B cell (primary cell): ENCODE measurements around the gene MT1X. TPM values are rescaled to one million over a fixed set of nuclear protein-coding genes. Genes with fewer than 3 reads are reported as not detected.
A peak's percentile ranks its signal among the peaks of the same experiment; 100 is the strongest.

Source experiments
- ATAC-seq: fragments of 200-7000 bp; cut with Tn5 transposase; one replicate; pipeline ENCODE4 v1.10.0; 2021; ENCODE audit warnings: low read depth, mild to moderate bottlenecking, moderate number of reproducible peaks, moderate library complexity
- CTCF ChIA-PET: fragments of 350-600 bp; sonication (Branson Sonifier 250); formaldehyde crosslinking; loops from one replicate; lab custom pipeline; 2021; ENCODE audit warnings: antibody characterized with exemption, inconsistent platforms; lab: Charles Lee
- POLR2A ChIA-PET: fragments of 350-600 bp; sonication (Branson Sonifier 250); formaldehyde crosslinking; loops from one replicate; lab custom pipeline; 2021; ENCODE audit warnings: antibody characterized with exemption; lab: Charles Lee
- DNase-seq: peaks from one replicate; pipeline ENCODE4 v3.0.0; 2013
- H2AFZ ChIP-seq: 2 replicates; pipeline ENCODE4 v1.6.1; 2012; ENCODE audit warnings: mild to moderate bottlenecking, low read depth, low read length; ENCODE audit not compliant: insufficient read depth, poor library complexity, severe bottlenecking
- H3K27ac ChIP-seq, 2 donors: 1 replicate in 1 of 2; 2 replicates in 1 of 2; pipeline ENCODE4 v1.5.1; 2012 to 2013; ENCODE audit warnings: low read length in 2 of 2, mild to moderate bottlenecking in 2 of 2, moderate library complexity in 1 of 2
- H3K27me3 ChIP-seq, 4 experiments: fragments of 200-600 bp in 1 of 4; sonication (generic) in 1 of 4; replicated peaks in 1 of 4; 1 replicate in 2 of 4; 2 replicates in 2 of 4; pipeline versions ENCODE4 v1.6.1 to v1.7.0; 2013 to 2016; ENCODE audit warnings: low read length in 3 of 4, mild to moderate bottlenecking in 2 of 4, mixed read lengths in 1 of 4, moderate library complexity in 1 of 4; ENCODE audit not compliant: insufficient read depth in 4 of 4, control insufficient read depth in 3 of 4; ENCODE audit errors: control extremely low read depth in 1 of 4
- H3K36me3 ChIP-seq, 2 experiments: replicated peaks in 1 of 2; 1 replicate in 1 of 2; 2 replicates in 1 of 2; pipeline versions ENCODE4 v1.6.1 to v1.7.1; 2013; ENCODE audit warnings: low read length in 1 of 2; ENCODE audit not compliant: insufficient read depth in 2 of 2, control insufficient read depth in 1 of 2; ENCODE audit errors: control extremely low read depth in 1 of 2, extremely low read depth in 1 of 2
- H3K4me1 ChIP-seq, 2 donors: fragments of 200-600 bp in 1 of 2; sonication (generic) in 1 of 2; 1 replicate in 1 of 2; 2 replicates in 1 of 2; pipeline versions ENCODE4 v1.5.1 to v1.6.1; 2013 to 2017; ENCODE audit warnings: low read length in 2 of 2; ENCODE audit not compliant: control insufficient read depth in 2 of 2, insufficient read depth in 2 of 2
- H3K4me2 ChIP-seq: replicated peaks from 2 replicates; pipeline ENCODE3; 2012; ENCODE audit warnings: mild to moderate bottlenecking, low read depth, low read length; ENCODE audit not compliant: poor library complexity, severe bottlenecking
- H3K4me3 ChIP-seq, 5 experiments: fragments of 200-600 bp in 1 of 5; sonication (generic) in 1 of 5; 1 replicate in 3 of 5; 2 replicates in 2 of 5; pipeline versions ENCODE4 v1.5.1 to v1.7.0; 2011 to 2016; ENCODE audit warnings: low read length in 4 of 5, mild to moderate bottlenecking in 4 of 5, low read depth in 2 of 5, control low read depth in 1 of 5, moderate library complexity in 1 of 5; ENCODE audit not compliant: insufficient read depth in 1 of 5; ENCODE audit errors: control extremely low read depth in 1 of 5, extremely low read depth in 1 of 5
- H3K79me2 ChIP-seq: fragments of 200-600 bp; sonication (generic); one replicate; pipeline ENCODE4 v1.6.0; 2016; ENCODE audit warnings: low read length; ENCODE audit not compliant: control insufficient read depth, insufficient read depth
- H3K9ac ChIP-seq: fragments of 200-600 bp; sonication (generic); 2 replicates; pipeline ENCODE4 v1.6.1; 2017; ENCODE audit warnings: mild to moderate bottlenecking, low read length, moderate library complexity
- H3K9me3 ChIP-seq, 3 donors: one replicate each; pipeline versions ENCODE4 v1.6.1 to v1.7.1; 2013; ENCODE audit warnings: low read length in 2 of 3; ENCODE audit not compliant: control insufficient read depth in 2 of 3, insufficient read depth in 1 of 3; ENCODE audit errors: control extremely low read depth in 1 of 3
- H4K20me1 ChIP-seq: 2 replicates; pipeline ENCODE4 v1.6.0; 2012; ENCODE audit warnings: mild to moderate bottlenecking, low read length; ENCODE audit not compliant: insufficient read depth, control insufficient read depth, poor library complexity, severe bottlenecking
- H3K27ac Mint-ChIP-seq: one replicate; pipeline ENCODE4 v1.8.0; 2021; ENCODE audit warnings: mixed read lengths
- H3K27me3 Mint-ChIP-seq: one replicate; pipeline ENCODE4 v1.8.0; 2021; ENCODE audit warnings: mixed read lengths
- H3K4me1 Mint-ChIP-seq: one replicate; pipeline ENCODE4 v1.8.0; 2021; ENCODE audit warnings: mixed read lengths
- H3K4me3 Mint-ChIP-seq: one replicate; pipeline ENCODE4 v1.8.0; 2021; ENCODE audit warnings: mixed read lengths
- H3K9me3 Mint-ChIP-seq: one replicate; pipeline ENCODE4 v1.8.0; 2022; ENCODE audit warnings: mixed read lengths; ENCODE audit not compliant: insufficient read depth
- CTCF ChIP-seq: fragments of 200-600 bp; IDR thresholded peaks from one replicate; pipeline ENCODE4 v1.8.0; 2022; ENCODE audit warnings: antibody characterized with exemption, mild to moderate bottlenecking
- EZH2 ChIP-seq: IDR thresholded peaks from 2 replicates; pipeline ENCODE4 v1.6.1; 2012; ENCODE audit warnings: borderline replicate concordance, low read depth, mild to moderate bottlenecking, moderate library complexity, low read length; ENCODE audit not compliant: insufficient read depth, poor library complexity, severe bottlenecking
- WGBS: methylation state at CpG from one replicate; pipeline ENCODE4 v1.1.5; 2013; ENCODE audit warnings: missing lambda C conversion rate; ENCODE audit not compliant: insufficient coverage; 5-methylcytosine and 5-hydroxymethylcytosine counted together
- intact Hi-C: fragments of 100-400 bp; cut with micrococcal nuclease; formaldehyde crosslinking; loops from one replicate; pipeline ENCODE4 v1.10.0; 2022
- polyA plus RNA-seq: library from polyadenylated mRNA; depleted of rRNA; stranded (reverse); fragments of >200 nt; gene quantifications from 2 replicates; pipeline ENCODE4 v1.2.3, GENCODE V29; 2012
- total RNA-seq, 2 donors: library from RNA; stranded (reverse); fragments of 120-200 nt in 1 of 2; gene quantifications; 1 replicate in 1 of 2; 2 replicates in 1 of 2; pipeline versions ENCODE4 v1.2.3 to v1.2.4, GENCODE V29; 2013 to 2022

MT1X gene
- total and polyA plus RNA-seq, 2 donors (not counting 1 experiment from before 2014, with no cell fraction given), result 9.1 to 17.2 TPM

GRCh38 chr16:56684256-56684925 is 2.1 kb downstream of the MT1X start:
- H3K9ac ChIP-seq, result no peak overlapping the region
- H2AFZ ChIP-seq, result no peak overlapping the region
- peaks cover 14 to 15% of the 10 kb centered on the region in 2 donors for H3K4me1 ChIP-seq
- H4K20me1 ChIP-seq, result no peaks in the 10 kb centered on the region
- Mint-ChIP-seq H3K27ac (no peak overlapping the region), H3K9me3 (peaks cover 2% of the 10 kb centered on the region), H3K4me3 (peak overlapping the region; percentile 37), H3K4me1 (peaks cover 21% of the 10 kb centered on the region), H3K27me3 (peaks cover 10% of the 10 kb centered on the region)
- intact Hi-C loops, result loop anchor here (10.0 kb wide), 1 partner anchor 50 kb away; the partner anchor contains the start of genes MT1A and MT1M
- H3K4me2 ChIP-seq, result no peak overlapping the region
- peaks cover 0 to 7% (median 0%) of the 10 kb centered on the region in 3 donors for H3K9me3 ChIP-seq
- H3K4me3 ChIP-seq, result no peak overlapping the region
- CTCF ChIA-PET, result no interaction called here
- ATAC-seq, result no peak
- DNase-seq, result no peak
- H3K36me3 ChIP-seq, result no peaks in the 10 kb centered on the region
- H3K27ac ChIP-seq, result no peak overlapping the region
- 89% methylated on average over 3 of the region's 4 CpGs for WGBS
- TF ChIP-seq CTCF, result no peak
- no peak for TF ChIP-seq EZH2
- POLR2A ChIA-PET, result interaction anchor here (0.6 to 1.2 kb wide), 2 partner anchors 27 to 478 kb away, joined by 4 to 5 read pairs; no protein-coding TSS in a partner anchor
- peaks cover 0 to 9% (median 3%) of the 10 kb centered on the region in 4 experiments for H3K27me3 ChIP-seq
- no peaks in the 10 kb centered on the region for H3K79me2 ChIP-seq
